HPDE6-E6E7 (cell line): Measurements from ENCODE around the gene PIP4K2C.
"Not testable (repeated sequence)": the region's sequence is repeated elsewhere in the genome, so short reads cannot be mapped to it uniquely, and the experiment has no call there.

ENCODE experiments used
- DNase-seq: peaks from one replicate; pipeline ENCODE4 v3.0.0; 2011; ENCODE audit warnings: missing footprints; ENCODE audit errors: extremely low spot score

PIP4K2C gene

DNA sequence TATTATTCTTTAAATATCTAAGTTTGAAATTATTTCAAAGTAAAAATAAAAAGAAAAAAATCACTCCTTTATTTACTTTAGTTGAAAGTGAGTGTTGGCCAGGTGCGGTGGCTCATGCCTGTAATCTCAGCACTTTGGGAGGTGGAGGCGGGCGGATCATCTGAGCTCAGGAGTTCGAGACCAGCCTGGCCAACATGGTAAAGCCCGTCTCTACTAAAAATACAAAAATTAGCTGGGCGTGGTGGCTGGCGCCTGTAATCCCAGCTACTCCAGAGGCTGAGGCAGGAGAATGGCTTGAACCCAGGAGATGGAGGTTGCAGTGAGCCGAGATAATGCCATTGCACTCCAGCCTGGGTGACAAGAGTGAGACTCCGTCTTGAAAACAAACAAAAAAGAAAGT is 45.7 kb downstream of the PIP4K2C start:
- not testable (repeated sequence) for DNase-seq

DNA sequence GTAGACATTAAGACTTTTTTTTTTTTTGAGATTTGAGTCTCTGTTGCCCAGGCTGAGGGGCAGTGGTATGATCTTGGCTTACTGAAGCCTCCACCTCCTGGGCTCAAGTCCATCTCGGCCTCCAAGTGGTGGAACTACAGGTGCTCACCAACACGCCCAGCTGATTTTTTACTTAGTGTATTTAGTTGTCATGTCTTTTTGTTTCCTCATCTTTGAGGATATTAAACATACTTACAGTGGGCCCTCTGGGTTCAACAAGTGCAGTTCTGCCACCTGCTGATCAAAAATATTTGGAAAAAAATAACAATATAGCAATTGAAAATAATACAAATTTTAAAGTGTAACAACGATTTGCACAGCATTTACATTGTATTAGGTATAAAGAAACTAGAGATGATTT is 46.4 kb downstream of the PIP4K2C start:
- no peak for DNase-seq

DNA sequence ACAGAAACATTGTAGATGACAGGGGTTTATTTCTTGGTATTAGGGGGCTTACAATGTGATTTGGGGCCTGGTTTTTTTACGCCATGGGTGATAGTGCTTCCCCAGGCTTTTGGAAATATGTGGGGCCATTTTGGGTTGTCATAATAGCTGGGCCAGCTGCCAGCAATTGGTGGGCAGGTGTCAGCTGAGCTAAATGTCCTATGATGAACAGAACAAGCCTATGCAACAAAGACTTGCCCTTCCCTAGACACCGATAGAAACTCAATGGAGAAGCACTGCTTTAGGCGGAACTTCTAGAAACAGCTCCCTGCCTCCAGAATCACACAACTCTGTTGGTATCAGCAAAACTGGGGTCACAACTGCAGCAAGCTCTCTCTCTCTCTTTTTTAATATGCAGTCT is 47.1 kb downstream of the PIP4K2C start:
- no peak for DNase-seq

- no peak for DNase-seq
Observed at GRCh38 chr12:57640175-57641042, 49.4 kb downstream of the PIP4K2C start.

GRCh38 chr12:57641699-57642442 is 50.9 kb downstream of the PIP4K2C start:
- no peak for DNase-seq

- not testable (repeated sequence) for DNase-seq
Observed at GRCh38 chr12:57645990-57646658, 55.1 kb downstream of the PIP4K2C start.

- DNase-seq: not testable (repeated sequence)
Observed at GRCh38 chr12:57646659-57647049, 55.7 kb downstream of the PIP4K2C start.
